Measurements from ENCODE around the gene PTPRN2.

PTPRN2 gene

GRCh38 chr7:158531661-158532060 lies 56.0 kb downstream of the PTPRN2 start:
- H3K4me3 ChIP-seq (ENCODE audit: low read depth, low read length): no peak overlapping the region
- TF ChIP-seq CTCF (IDR thresholded peaks at IDR 0.05; ENCODE audit: low read depth, low read length): no peak

DNA sequence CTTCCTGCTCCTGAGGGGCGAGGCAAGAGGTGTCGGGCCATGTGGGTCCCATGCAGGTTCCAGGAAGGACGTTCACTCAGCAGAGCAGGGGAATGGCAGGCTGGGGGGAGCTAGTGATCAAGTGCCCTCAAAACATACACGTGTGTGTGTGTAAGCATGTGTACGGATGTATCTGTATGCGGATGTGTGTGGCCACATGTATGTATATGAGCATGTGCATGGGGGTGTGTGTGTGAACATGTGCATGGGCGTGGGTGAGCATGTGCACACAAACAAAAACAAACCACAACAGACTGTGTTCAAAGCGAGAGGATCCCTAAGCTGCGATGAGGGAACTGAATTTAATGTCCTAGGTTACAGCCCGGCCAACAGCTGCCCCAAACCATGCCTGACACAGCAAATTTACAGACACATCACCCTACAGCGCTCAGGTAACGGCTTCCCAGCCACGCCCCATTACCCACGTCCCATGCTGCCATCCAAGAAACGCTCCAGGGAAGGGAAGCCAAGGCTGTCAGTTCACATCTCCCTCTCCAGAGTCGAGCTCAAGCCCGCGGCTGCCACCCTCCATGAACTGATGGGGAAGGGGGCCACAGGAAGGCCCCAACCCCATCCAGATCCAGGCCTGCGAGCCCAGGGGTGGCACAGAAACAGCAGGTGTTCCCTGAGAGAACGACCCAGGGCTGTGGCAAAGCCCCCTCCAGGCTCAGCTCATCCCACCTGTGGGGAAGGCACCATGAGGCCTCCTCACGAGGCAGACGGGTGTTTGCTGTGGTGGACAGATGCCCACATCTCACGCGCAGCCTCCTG lies 56.6 kb downstream of the PTPRN2 start:
- H3K4me3 ChIP-seq (ENCODE audit: low read depth, low read length): no peak overlapping the region
- TF ChIP-seq CTCF (IDR thresholded peaks at IDR 0.05; ENCODE audit: low read depth, low read length): no peak

DNA sequence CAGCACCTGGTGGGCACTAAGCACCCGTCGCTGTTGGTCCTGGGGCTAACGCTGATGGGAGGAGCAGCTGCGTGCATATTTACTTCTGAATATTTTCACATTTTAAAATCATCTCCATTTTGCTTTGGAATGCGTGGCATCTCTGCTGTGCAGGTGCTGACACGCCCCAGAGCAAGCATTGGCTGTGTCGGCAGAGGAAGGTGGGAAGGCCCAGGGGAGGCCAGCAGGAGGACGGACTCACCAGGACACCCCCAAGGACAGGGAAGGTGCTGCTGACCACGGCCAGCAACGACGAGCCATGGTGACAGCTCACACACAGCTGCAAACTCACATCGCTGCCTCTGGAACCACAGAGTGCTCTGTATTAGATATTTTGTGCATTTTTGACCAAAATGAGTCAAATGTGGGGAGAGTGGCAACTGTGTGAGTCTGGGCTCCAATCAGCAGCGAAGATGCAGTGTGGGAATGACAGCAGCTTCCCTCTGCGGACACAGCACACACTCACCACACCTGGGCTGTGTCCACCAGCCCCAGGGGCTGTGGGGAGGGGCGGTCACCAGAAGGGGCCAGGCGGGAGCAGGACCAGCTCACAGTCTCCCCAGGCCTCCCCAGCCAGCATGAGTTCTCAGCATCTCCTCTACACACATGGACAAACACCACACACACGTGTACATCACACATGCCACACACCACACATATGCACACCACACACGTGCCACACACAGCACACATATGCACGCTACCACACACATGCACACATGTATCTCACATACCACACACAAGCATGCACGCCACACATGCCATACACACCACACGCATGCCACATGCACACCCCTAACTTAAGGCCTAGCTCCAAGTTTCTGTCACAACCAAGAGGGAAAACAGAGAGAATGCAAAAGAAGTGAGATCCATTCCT lies 58.2 kb downstream of the PTPRN2 start:
- no peak overlapping the region for H3K4me3 ChIP-seq (ENCODE audit: low read depth, low read length)
- no peak for TF ChIP-seq CTCF (IDR thresholded peaks at IDR 0.05; ENCODE audit: low read depth, low read length)

- H3K4me3 ChIP-seq (ENCODE audit: low read depth, low read length): no peak overlapping the region
- no peak for TF ChIP-seq CTCF (IDR thresholded peaks at IDR 0.05; ENCODE audit: low read depth, low read length)
These were observed 59.6 kb downstream of the PTPRN2 start for GRCh38 chr7:158527915-158528502.

DNA sequence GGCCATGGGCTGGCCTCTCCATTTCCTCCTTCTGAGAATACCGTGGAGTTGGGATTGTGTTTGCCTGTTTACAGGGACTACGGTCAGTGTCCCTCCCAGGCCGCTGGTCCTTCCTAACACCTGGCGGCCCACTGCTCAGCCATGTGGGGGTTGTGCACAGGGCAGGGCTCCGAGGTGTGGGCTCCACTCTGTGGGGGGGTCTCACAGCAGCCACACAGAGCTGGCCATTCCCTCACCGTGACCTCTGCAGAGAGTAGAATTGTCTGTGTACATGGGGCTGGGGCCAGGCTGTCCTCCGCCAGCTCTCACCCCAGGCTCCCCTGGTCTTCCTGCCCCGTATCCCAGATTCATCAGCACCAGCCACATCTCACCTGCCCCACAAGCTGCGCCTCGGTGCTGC lies 60.1 kb downstream of the PTPRN2 start:
- TF ChIP-seq CTCF (IDR thresholded peaks at IDR 0.05; ENCODE audit: low read depth, low read length): no peak
- H3K4me3 ChIP-seq (ENCODE audit: low read depth, low read length): no peak overlapping the region

DNA sequence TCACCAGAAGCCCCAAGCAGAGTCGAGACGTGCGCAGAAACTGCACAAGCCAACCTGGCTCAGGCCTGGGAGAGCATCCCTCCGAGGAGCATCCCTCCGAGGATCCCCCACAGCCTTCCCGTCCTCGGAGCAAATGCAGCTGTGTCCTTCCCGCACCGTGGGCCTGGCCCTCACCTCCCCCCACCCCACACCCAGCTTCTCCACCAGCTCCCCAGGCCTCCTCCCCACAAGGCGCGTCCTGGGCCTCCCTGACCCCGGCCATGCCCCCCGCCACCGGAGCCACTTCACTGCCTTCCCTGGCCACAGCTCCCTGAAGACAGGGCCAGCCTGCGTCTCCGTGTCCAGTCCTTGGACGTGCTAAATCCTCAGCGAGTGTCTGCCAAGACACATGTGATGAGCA lies 60.6 kb downstream of the PTPRN2 start:
- no peak for TF ChIP-seq CTCF (IDR thresholded peaks at IDR 0.05; ENCODE audit: low read depth, low read length)
- no peak overlapping the region for H3K4me3 ChIP-seq (ENCODE audit: low read depth, low read length)

Data from WI38 (cell line).